Body of pancreas (tissue), 4 donors: ENCODE data around the gene NWD2. TPM values are rescaled to one million over a fixed set of nuclear protein-coding genes. Genes with fewer than 3 reads are reported as not detected.

Experiments
- ATAC-seq: fragments of 150-250 bp; one replicate; pipeline ENCODE4 v1.9.1; 2016
- DNase-seq, 4 donors: peaks; one replicate each; pipeline ENCODE4 v3.0.0-alpha.2; 2019
- H3K27ac ChIP-seq, 4 donors: fragments of 200-600 bp; sonication (generic); 1 replicate in 3 of 4; 2 replicates in 1 of 4; pipeline versions ENCODE4 v1.5.1 to v1.6.1; 2016 to 2019; ENCODE audit warnings: mild to moderate bottlenecking in 1 of 4, mixed read lengths in 1 of 4, moderate library complexity in 1 of 4
- H3K27me3 ChIP-seq, 2 donors: fragments of 200-600 bp; sonication (generic); one replicate each; pipeline ENCODE4 v1.6.0; 2016; ENCODE audit warnings: mild to moderate bottlenecking in 1 of 2
- H3K36me3 ChIP-seq, 2 donors: fragments of 200-600 bp; sonication (generic); replicated peaks in 1 of 2; 2 replicates each; pipeline ENCODE4 v1.5.1; 2016; ENCODE audit warnings: low read depth in 2 of 2; ENCODE audit not compliant: insufficient read depth in 1 of 2
- H3K4me1 ChIP-seq: fragments of 200-600 bp; sonication (generic); one replicate; pipeline ENCODE4 v1.6.0; 2016
- H3K4me3 ChIP-seq, 2 donors: fragments of 200-600 bp; sonication (generic); 1 replicate in 1 of 2; 2 replicates in 1 of 2; pipeline ENCODE4 v1.5.1; 2016 to 2019
- H3K9me3 ChIP-seq, 3 donors: fragments of 200-600 bp; sonication (generic); 1 replicate in 2 of 3; 2 replicates in 1 of 3; pipeline ENCODE4 v1.5.1; 2016
- CTCF ChIP-seq, 7 experiments: fragments of 450-650 bp in 4 of 7; fragments of 200-600 bp in 3 of 7; sonication (generic) in 3 of 7; IDR thresholded peaks; one replicate each; pipeline ENCODE4 v1.5.1; 2016 to 2019; ENCODE audit warnings: antibody characterized with exemption in 7 of 7
- POLR2A ChIP-seq, 3 donors: fragments of 450-650 bp; IDR thresholded peaks; one replicate each; pipeline ENCODE4 v1.6.1; 2016; ENCODE audit warnings: antibody characterized with exemption in 3 of 3, mild to moderate bottlenecking in 2 of 3
- WGBS, 2 donors: methylation state at CpG; one replicate each; pipeline ENCODE4 v1.1.5; 2017; 5-methylcytosine and 5-hydroxymethylcytosine counted together
- intact Hi-C: fragments of 100-400 bp; cut with DNase I; formaldehyde crosslinking; loops from one replicate; pipeline ENCODE4 v1.15.1; 2023
- total RNA-seq, 2 donors: library from RNA; depleted of rRNA; stranded (reverse); fragments of >200 nt; gene quantifications; one replicate each; pipeline ENCODE4 v1.1.0, GENCODE V29; 2016

NWD2 gene
- total RNA-seq, 2 donors from 2014 or later: 0.26 to 4.0 TPM

GRCh38 chr4:37279894-37280592 is 35.5 kb downstream of the NWD2 start:
- intact Hi-C loops: no loop called here
- peak in 3 of 4 donors; percentile 2 to 40 (median 6) for DNase-seq
- H3K27ac ChIP-seq: no peak overlapping the region
- ATAC-seq: no peak
- WGBS, 2 donors: 70 to 73% methylated on average over 6 of the region's 6 CpGs
- TF ChIP-seq CTCF (IDR thresholded peaks at IDR 0.05) (no peak), POLR2A (IDR thresholded peaks at IDR 0.05) (no peak)
- no peaks in the 10 kb centered on the region for H3K9me3 ChIP-seq
- H3K4me1 ChIP-seq: peaks cover 15% of the 10 kb centered on the region
- no peaks in the 10 kb centered on the region for H3K36me3 ChIP-seq
- H3K27me3 ChIP-seq: no peaks in the 10 kb centered on the region
- no peak overlapping the region for H3K4me3 ChIP-seq

- no peak overlapping the region for H3K27ac ChIP-seq
- TF ChIP-seq CTCF (IDR thresholded peaks at IDR 0.05) (no peak), POLR2A (IDR thresholded peaks at IDR 0.05) (no peak)
- no peaks in the 10 kb centered on the region for H3K4me1 ChIP-seq
- no peaks in the 10 kb centered on the region for H3K36me3 ChIP-seq
- H3K4me3 ChIP-seq: no peak overlapping the region
- H3K9me3 ChIP-seq: peaks cover 0 to 3% (median 0%) of the 10 kb centered on the region in 3 donors
- 42 to 57% methylated on average over 1 of the region's 1 CpG for WGBS, 2 donors
- ATAC-seq (no peak), DNase-seq (no peak)
- intact Hi-C loops: no loop called here
- no peaks in the 10 kb centered on the region for H3K27me3 ChIP-seq
These were observed 54.9 kb downstream of the NWD2 start for GRCh38 chr4:37299468-37299867.

- TF ChIP-seq POLR2A (IDR thresholded peaks at IDR 0.05): no peak
- TF ChIP-seq CTCF (IDR thresholded peaks at IDR 0.05): no peak
- Histone ChIP-seq H3K9me3 (peaks cover 0 to 14% (median 0%) of the 10 kb centered on the region in 3 donors), H3K4me3 (no peak overlapping the region), H3K36me3 (no peaks in the 10 kb centered on the region), H3K27ac (no peak overlapping the region), H3K27me3 (no peaks in the 10 kb centered on the region), H3K4me1 (no peaks in the 10 kb centered on the region)
- no peak for ATAC-seq
- 50 to 86% methylated on average over 2 to 6 of the region's 6 CpGs for WGBS, 2 donors
- intact Hi-C loops: no loop called here
- no peak for DNase-seq
These were observed 60.1 kb downstream of the NWD2 start for GRCh38 chr4:37304612-37305011.

- peaks cover 0 to 17% (median 0%) of the 10 kb centered on the region in 3 donors for H3K9me3 ChIP-seq
- DNase-seq: no peak
- no peak overlapping the region for H3K4me3 ChIP-seq
- TF ChIP-seq POLR2A (IDR thresholded peaks at IDR 0.05) (no peak), CTCF (IDR thresholded peaks at IDR 0.05) (no peak)
- no peak for ATAC-seq
- intact Hi-C loops: no loop called here
- H3K4me1 ChIP-seq: no peaks in the 10 kb centered on the region
- no peak overlapping the region for H3K27ac ChIP-seq
- 46 to 53% methylated on average over 1 of the region's 1 CpG for WGBS, 2 donors
- H3K27me3 ChIP-seq: no peaks in the 10 kb centered on the region
- no peaks in the 10 kb centered on the region for H3K36me3 ChIP-seq
These were observed 61.4 kb downstream of the NWD2 start for GRCh38 chr4:37305984-37306383.

- 21 to 27% methylated on average over 3 of the region's 3 CpGs for WGBS, 2 donors
- Histone ChIP-seq H3K36me3 (no peaks in the 10 kb centered on the region), H3K9me3 (peaks cover 0 to 10% (median 0%) of the 10 kb centered on the region in 3 donors), H3K4me1 (no peaks in the 10 kb centered on the region), H3K27ac (no peak overlapping the region), H3K27me3 (no peaks in the 10 kb centered on the region), H3K4me3 (no peak overlapping the region)
- DNase-seq (no peak), ATAC-seq (no peak)
- TF ChIP-seq CTCF (IDR thresholded peaks at IDR 0.05) (no peak), POLR2A (IDR thresholded peaks at IDR 0.05) (no peak)
- intact Hi-C loops: no loop called here
These were observed 72.6 kb downstream of the NWD2 start for GRCh38 chr4:37317104-37317643.
